Measurements from ENCODE around the gene METTL1.

DNA sequence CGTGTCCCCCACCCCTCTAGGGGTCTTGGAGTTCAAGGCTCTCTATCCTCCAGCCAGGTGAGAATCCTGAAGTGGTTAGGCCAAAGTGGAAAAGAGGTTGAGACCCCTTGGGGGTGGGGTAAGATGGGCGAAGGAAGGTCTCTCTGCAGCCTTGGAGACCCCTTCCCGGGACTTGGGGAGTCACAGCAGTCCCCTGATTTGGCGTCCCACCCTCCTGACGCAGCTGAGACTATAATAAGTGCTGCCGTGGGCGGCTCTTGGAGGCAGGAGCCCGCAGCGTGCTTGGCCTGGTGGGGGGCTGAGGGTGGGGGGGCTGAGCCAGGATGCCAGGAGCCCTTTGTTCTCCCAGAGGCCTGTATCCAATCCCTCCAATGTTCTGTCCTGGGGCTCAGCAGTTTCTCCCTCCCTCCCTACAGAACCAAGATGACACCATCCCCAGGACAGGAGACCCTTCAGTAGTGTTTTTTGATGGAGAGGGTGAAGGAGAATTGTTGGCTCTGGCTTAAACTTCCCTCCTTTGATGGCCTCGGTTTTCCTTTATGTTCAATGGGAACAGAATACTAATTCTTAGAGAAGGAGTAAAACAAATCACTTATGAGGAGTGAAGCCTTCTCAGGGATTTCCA is 31.9 kb downstream of the METTL1 start:
- TF ChIP-seq, protein P1, sequence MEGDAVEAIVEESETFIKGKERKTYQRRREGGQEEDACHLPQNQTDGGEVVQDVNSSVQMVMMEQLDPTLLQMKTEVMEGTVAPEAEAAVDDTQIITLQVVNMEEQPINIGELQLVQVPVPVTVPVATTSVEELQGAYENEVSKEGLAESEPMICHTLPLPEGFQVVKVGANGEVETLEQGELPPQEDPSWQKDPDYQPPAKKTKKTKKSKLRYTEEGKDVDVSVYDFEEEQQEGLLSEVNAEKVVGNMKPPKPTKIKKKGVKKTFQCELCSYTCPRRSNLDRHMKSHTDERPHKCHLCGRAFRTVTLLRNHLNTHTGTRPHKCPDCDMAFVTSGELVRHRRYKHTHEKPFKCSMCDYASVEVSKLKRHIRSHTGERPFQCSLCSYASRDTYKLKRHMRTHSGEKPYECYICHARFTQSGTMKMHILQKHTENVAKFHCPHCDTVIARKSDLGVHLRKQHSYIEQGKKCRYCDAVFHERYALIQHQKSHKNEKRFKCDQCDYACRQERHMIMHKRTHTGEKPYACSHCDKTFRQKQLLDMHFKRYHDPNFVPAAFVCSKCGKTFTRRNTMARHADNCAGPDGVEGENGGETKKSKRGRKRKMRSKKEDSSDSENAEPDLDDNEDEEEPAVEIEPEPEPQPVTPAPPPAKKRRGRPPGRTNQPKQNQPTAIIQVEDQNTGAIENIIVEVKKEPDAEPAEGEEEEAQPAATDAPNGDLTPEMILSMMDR (IDR thresholded peaks at IDR 0.05; ENCODE audit: insufficient read depth, low read length) = no peak
- TF ChIP-seq POLR2AphosphoS5 (IDR thresholded peaks at IDR 0.05; ENCODE audit: low read depth) (no peak), SPI1 (IDR thresholded peaks at IDR 0.05; ENCODE audit: borderline replicate concordance, low read depth) (no peak)
- TF ChIP-seq, protein P2, sequence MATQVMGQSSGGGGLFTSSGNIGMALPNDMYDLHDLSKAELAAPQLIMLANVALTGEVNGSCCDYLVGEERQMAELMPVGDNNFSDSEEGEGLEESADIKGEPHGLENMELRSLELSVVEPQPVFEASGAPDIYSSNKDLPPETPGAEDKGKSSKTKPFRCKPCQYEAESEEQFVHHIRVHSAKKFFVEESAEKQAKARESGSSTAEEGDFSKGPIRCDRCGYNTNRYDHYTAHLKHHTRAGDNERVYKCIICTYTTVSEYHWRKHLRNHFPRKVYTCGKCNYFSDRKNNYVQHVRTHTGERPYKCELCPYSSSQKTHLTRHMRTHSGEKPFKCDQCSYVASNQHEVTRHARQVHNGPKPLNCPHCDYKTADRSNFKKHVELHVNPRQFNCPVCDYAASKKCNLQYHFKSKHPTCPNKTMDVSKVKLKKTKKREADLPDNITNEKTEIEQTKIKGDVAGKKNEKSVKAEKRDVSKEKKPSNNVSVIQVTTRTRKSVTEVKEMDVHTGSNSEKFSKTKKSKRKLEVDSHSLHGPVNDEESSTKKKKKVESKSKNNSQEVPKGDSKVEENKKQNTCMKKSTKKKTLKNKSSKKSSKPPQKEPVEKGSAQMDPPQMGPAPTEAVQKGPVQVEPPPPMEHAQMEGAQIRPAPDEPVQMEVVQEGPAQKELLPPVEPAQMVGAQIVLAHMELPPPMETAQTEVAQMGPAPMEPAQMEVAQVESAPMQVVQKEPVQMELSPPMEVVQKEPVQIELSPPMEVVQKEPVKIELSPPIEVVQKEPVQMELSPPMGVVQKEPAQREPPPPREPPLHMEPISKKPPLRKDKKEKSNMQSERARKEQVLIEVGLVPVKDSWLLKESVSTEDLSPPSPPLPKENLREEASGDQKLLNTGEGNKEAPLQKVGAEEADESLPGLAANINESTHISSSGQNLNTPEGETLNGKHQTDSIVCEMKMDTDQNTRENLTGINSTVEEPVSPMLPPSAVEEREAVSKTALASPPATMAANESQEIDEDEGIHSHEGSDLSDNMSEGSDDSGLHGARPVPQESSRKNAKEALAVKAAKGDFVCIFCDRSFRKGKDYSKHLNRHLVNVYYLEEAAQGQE (IDR thresholded peaks at IDR 0.05; ENCODE audit: insufficient replicate concordance, low read depth) = no peak

Data from HL-60 (cell line).